Measurements from ENCODE around the gene HSPB1.

Gene HSPB1

DNA sequence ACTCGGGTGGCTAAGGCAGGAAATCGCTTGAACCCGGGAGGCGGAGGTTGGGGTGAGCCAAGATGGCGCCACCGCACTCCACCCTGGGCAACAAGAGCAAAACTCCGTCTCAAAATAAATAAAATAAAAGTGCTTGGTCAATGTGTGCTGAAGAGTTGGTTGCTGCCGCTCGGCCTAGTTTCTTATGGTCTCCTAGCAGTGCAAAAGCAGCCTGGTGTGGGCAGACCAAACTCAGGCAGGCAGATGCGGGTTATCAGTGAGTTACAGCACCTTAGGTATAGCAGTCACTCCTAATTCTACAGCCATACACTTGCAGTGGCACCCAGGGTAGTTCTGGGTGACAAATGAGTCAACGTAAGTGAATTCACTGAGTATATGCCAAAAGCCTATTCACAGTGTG is 22.6 kb downstream of the HSPB1 start (continued):
- TF ChIP-seq, protein P1, sequence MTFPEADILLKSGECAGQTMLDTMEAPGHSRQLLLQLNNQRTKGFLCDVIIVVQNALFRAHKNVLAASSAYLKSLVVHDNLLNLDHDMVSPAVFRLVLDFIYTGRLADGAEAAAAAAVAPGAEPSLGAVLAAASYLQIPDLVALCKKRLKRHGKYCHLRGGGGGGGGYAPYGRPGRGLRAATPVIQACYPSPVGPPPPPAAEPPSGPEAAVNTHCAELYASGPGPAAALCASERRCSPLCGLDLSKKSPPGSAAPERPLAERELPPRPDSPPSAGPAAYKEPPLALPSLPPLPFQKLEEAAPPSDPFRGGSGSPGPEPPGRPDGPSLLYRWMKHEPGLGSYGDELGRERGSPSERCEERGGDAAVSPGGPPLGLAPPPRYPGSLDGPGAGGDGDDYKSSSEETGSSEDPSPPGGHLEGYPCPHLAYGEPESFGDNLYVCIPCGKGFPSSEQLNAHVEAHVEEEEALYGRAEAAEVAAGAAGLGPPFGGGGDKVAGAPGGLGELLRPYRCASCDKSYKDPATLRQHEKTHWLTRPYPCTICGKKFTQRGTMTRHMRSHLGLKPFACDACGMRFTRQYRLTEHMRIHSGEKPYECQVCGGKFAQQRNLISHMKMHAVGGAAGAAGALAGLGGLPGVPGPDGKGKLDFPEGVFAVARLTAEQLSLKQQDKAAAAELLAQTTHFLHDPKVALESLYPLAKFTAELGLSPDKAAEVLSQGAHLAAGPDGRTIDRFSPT (tag by site-specific recombination; IDR thresholded peaks at IDR 0.05): no peak
- TF ChIP-seq ZNF558 (tag by site-specific recombination; IDR thresholded peaks at IDR 0.05): no peak
- TF ChIP-seq EGR2 (tag by site-specific recombination; IDR thresholded peaks at IDR 0.05; ENCODE audit: low read depth): no peak

DNA sequence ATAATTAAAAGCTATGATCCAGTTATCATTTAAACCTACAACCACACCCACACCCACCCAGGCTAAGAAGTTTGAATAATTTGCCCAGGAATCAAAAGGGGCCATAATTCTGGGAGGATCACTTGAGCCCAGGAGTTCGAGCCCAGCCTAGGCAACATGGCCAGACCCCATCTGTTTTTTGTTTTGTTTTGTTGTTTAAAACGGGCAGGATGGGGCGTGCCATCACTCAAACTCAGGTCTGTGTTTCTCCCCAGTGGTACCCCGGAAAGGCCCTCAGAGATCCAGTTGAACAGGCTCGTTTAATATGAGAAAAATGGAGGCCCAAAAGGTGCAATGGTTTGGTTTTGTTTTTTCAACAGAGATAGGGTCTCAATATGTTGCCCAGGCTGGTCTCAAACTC is 23.3 kb downstream of the HSPB1 start:
- POLR2A ChIA-PET: no interaction called here
- Histone ChIP-seq H3K27ac (ENCODE audit: extremely low read depth, low read depth, low read length) (no peak overlapping the region), H3K9me3 (ENCODE audit: control insufficient read depth, insufficient read depth, low read depth, low read length) (no peaks in the 10 kb centered on the region), H3K4me1 (ENCODE audit: control insufficient read depth, insufficient read depth, low read length) (0 out of 2 replicates have a peak, but pooled peaks cover 5% of the 10 kb centered on the region), H3K4me3 (ENCODE audit: low read depth, low read length) (no peak overlapping the region), H3K36me3 (ENCODE audit: control insufficient read depth in 2 of 2, insufficient read depth in 1 of 2, low read length in 2 of 2) (peaks cover 20 to 45% of the 10 kb centered on the region in 2 experiments)
- CTCF ChIA-PET: no interaction called here
- TF ChIP-seq ZNF184 (tag by site-specific recombination; IDR thresholded peaks at IDR 0.05) (no peak), ZNF223 (tag by site-specific recombination; IDR thresholded peaks at IDR 0.05) (no peak), KLF9 (tag by site-specific recombination; IDR thresholded peaks at IDR 0.05; ENCODE audit: low read depth) (no peak), ZNF138 (tag by site-specific recombination; IDR thresholded peaks at IDR 0.05; ENCODE audit: borderline replicate concordance) (no peak), ZNF155 (tag by site-specific recombination; IDR thresholded peaks at IDR 0.05) (no peak), MZF1 (tag by site-specific recombination; IDR thresholded peaks at IDR 0.05; ENCODE audit: borderline replicate concordance) (no peak), EGR2 (tag by site-specific recombination; IDR thresholded peaks at IDR 0.05; ENCODE audit: low read depth) (no peak)
- TF ChIP-seq, protein P2, sequence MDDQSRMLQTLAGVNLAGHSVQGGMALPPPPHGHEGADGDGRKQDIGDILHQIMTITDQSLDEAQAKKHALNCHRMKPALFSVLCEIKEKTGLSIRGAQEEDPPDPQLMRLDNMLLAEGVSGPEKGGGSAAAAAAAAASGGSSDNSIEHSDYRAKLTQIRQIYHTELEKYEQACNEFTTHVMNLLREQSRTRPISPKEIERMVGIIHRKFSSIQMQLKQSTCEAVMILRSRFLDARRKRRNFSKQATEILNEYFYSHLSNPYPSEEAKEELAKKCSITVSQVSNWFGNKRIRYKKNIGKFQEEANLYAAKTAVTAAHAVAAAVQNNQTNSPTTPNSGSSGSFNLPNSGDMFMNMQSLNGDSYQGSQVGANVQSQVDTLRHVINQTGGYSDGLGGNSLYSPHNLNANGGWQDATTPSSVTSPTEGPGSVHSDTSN (CRISPR knock-in tag; IDR thresholded peaks at IDR 0.05): no peak

DNA sequence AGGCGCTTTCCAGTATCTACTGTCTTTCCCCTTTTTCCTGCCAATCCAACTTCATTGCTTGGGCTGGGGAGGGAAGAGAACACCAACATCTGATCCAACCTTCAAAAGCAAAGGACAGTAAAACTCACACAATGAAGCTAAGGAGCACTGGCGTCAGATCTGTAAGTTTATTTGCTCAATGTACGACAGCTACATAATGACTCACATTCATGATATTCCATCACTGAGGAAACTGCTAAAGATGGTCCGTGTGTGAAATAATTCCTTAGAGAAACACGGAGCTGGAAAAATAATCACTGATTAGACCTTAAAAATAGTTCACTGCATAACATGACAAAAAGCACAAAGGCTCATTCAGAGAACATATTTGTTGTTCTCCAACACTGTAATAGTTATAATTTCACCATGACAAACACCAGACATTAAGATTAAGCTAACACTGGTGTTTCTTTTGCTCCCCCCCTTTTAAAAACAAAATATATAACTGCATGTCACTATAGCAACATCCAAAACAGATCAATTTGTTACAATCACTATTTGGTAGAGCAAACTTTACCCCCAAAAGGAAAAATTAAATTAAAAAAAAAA is 24.3 kb downstream of the HSPB1 start:
- no peak for TF ChIP-seq OSR2 (tag by site-specific recombination; IDR thresholded peaks at IDR 0.05)
- TF ChIP-seq ZXDB (tag by site-specific recombination; IDR thresholded peaks at IDR 0.05): no peak
- TF ChIP-seq KLF10 (tag by site-specific recombination; IDR thresholded peaks at IDR 0.05): no peak
- no peak for TF ChIP-seq ZFP69B (tag by site-specific recombination; IDR thresholded peaks at IDR 0.05)
- TF ChIP-seq HOXC10 (CRISPR knock-in tag; IDR thresholded peaks at IDR 0.05): no peak
- no peak for TF ChIP-seq ZNF24 (tag by site-specific recombination; IDR thresholded peaks at IDR 0.05)
- no peak for TF ChIP-seq ZNF629 (tag by site-specific recombination; IDR thresholded peaks at IDR 0.05)
- TF ChIP-seq, protein P3, sequence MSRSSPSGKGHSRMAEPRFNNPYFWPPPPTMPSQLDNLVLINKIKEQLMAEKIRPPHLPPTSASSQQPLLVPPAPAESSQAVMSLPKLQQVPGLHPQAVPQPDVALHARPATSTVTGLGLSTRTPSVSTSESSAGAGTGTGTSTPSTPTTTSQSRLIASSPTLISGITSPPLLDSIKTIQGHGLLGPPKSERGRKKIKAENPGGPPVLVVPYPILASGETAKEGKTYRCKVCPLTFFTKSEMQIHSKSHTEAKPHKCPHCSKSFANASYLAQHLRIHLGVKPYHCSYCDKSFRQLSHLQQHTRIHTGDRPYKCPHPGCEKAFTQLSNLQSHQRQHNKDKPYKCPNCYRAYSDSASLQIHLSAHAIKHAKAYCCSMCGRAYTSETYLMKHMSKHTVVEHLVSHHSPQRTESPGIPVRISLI (tag by site-specific recombination; IDR thresholded peaks at IDR 0.05): no peak
- TF ChIP-seq, protein P4, sequence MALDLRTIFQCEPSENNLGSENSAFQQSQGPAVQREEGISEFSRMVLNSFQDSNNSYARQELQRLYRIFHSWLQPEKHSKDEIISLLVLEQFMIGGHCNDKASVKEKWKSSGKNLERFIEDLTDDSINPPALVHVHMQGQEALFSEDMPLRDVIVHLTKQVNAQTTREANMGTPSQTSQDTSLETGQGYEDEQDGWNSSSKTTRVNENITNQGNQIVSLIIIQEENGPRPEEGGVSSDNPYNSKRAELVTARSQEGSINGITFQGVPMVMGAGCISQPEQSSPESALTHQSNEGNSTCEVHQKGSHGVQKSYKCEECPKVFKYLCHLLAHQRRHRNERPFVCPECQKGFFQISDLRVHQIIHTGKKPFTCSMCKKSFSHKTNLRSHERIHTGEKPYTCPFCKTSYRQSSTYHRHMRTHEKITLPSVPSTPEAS (tag by site-specific recombination; IDR thresholded peaks at IDR 0.05): no peak
- no peak for TF ChIP-seq ZNF335 (tag by site-specific recombination; conservative IDR thresholded peaks at IDR 0.05)
- TF ChIP-seq ZNF837 (tag by site-specific recombination; IDR thresholded peaks at IDR 0.05): no peak
- TF ChIP-seq ZNF610 (tag by site-specific recombination; IDR thresholded peaks at IDR 0.05; ENCODE audit: borderline replicate concordance): no peak
- TF ChIP-seq MYNN (tag by site-specific recombination; IDR thresholded peaks at IDR 0.05; ENCODE audit: borderline replicate concordance): no peak
- no peak for TF ChIP-seq ZNF174 (tag by site-specific recombination; IDR thresholded peaks at IDR 0.05)
- TF ChIP-seq MEIS1 (CRISPR knock-in tag; IDR thresholded peaks at IDR 0.05; ENCODE audit: borderline replicate concordance): no peak
- POLR2A ChIA-PET: interaction anchor here (2.2 kb wide), 1 partner anchor 9 kb away, joined by 6 read pairs; no protein-coding TSS in a partner anchor
- Histone ChIP-seq H3K36me3 (ENCODE audit: control insufficient read depth in 2 of 2, insufficient read depth in 1 of 2, low read length in 2 of 2) (peaks cover 20 to 45% of the 10 kb centered on the region in 2 experiments), H3K9me3 (ENCODE audit: control insufficient read depth, insufficient read depth, low read depth, low read length) (no peaks in the 10 kb centered on the region), H3K4me1 (ENCODE audit: control insufficient read depth, insufficient read depth, low read length) (0 out of 2 replicates have a peak, but pooled peaks cover 5% of the 10 kb centered on the region), H3K4me3 (ENCODE audit: low read depth, low read length) (no peak overlapping the region), H3K27ac (ENCODE audit: extremely low read depth, low read depth, low read length) (no peak overlapping the region)
- CTCF ChIA-PET: interaction anchor here (0.7 to 1.0 kb wide), 2 partner anchors 10 to 298 kb away, joined by 3 to 4 read pairs; no protein-coding TSS in a partner anchor
